Glutamatergic neuron (in vitro differentiated cells): ENCODE measurements around the gene ANKH. TPM values are rescaled to one million over a fixed set of nuclear protein-coding genes. Genes with fewer than 3 reads are reported as not detected.
A peak's percentile ranks its signal among the peaks of the same experiment; 100 is the strongest.

Experiments
- DNase-seq: peaks from one replicate; pipeline ENCODE4 v3.0.0; 2022
- H3K27ac Mint-ChIP-seq: one replicate; pipeline ENCODE4 v1.8.0; 2020; ENCODE audit warnings: mild to moderate bottlenecking, mixed read lengths, inconsistent platforms; ENCODE audit not compliant: unreplicated experiment
- H3K27me3 Mint-ChIP-seq: one replicate; pipeline ENCODE4 v1.8.0; 2020; ENCODE audit warnings: mild to moderate bottlenecking, moderate library complexity, mixed read lengths, inconsistent platforms; ENCODE audit not compliant: unreplicated experiment
- H3K36me3 Mint-ChIP-seq: one replicate; pipeline ENCODE4 v1.8.0; 2020; ENCODE audit warnings: mild to moderate bottlenecking, mixed read lengths, inconsistent platforms; ENCODE audit not compliant: unreplicated experiment
- H3K4me1 Mint-ChIP-seq: one replicate; pipeline ENCODE4 v1.8.0; 2020; ENCODE audit warnings: mild to moderate bottlenecking, low read depth, mixed read lengths, inconsistent platforms; ENCODE audit not compliant: unreplicated experiment
- H3K4me3 Mint-ChIP-seq: one replicate; pipeline ENCODE4 v1.8.0; 2020; ENCODE audit warnings: mild to moderate bottlenecking, mixed read lengths, inconsistent platforms; ENCODE audit not compliant: unreplicated experiment
- H3K9me3 Mint-ChIP-seq: one replicate; pipeline ENCODE4 v1.8.0; 2020; ENCODE audit warnings: mild to moderate bottlenecking, moderate library complexity, mixed read lengths, inconsistent platforms; ENCODE audit not compliant: unreplicated experiment
- CTCF ChIP-seq: fragments of 200-600 bp; sonication (generic); IDR thresholded peaks from one replicate; pipeline ENCODE4 v1.5.0; 2021; ENCODE audit not compliant: partially characterized antibody, unreplicated experiment
- total RNA-seq: library from RNA; stranded (reverse); fragmentation: NEBNext Ultra II Directional; extraction: Animal tissue kit (Norgen Biotek cat#: 25700); gene quantifications from one replicate; pipeline ENCODE4 v1.2.1, GENCODE V29; 2021; ENCODE audit not compliant: unreplicated experiment

The ANKH gene
- total RNA-seq, 1 donor from 2014 or later, result 83.3 TPM

- no peak overlapping the region for H3K27ac Mint-ChIP-seq
- peaks cover 20% of the 10 kb centered on the region for H3K9me3 Mint-ChIP-seq
- H3K36me3 Mint-ChIP-seq, result no peaks in the 10 kb centered on the region
- no peak for DNase-seq
- TF ChIP-seq CTCF, result no peak
- H3K4me1 Mint-ChIP-seq, result peaks cover 43% of the 10 kb centered on the region
- no peak overlapping the region for H3K4me3 Mint-ChIP-seq
- H3K27me3 Mint-ChIP-seq, result peaks cover 7% of the 10 kb centered on the region
These were observed 127.0 kb downstream of the ANKH start for GRCh38 chr5:14744296-14745187.

GRCh38 chr5:14743601-14744295, 127.8 kb downstream of the ANKH start:
- Mint-ChIP-seq H3K4me1 (peaks cover 47% of the 10 kb centered on the region), H3K27me3 (peaks cover 7% of the 10 kb centered on the region), H3K27ac (no peak overlapping the region), H3K4me3 (no peak overlapping the region), H3K36me3 (no peaks in the 10 kb centered on the region), H3K9me3 (peaks cover 20% of the 10 kb centered on the region)
- TF ChIP-seq CTCF, result no peak
- no peak for DNase-seq

GRCh38 chr5:14742498-14742897, 129.1 kb downstream of the ANKH start:
- Mint-ChIP-seq H3K4me3 (peak overlapping the region; percentile 50), H3K27me3 (peaks cover 7% of the 10 kb centered on the region), H3K9me3 (peaks cover 22% of the 10 kb centered on the region), H3K4me1 (peaks cover 59% of the 10 kb centered on the region), H3K27ac (peak overlapping the region; percentile 92), H3K36me3 (no peaks in the 10 kb centered on the region)
- no peak for TF ChIP-seq CTCF
- no peak for DNase-seq

GRCh38 chr5:14741801-14742440, 129.7 kb downstream of the ANKH start:
- Mint-ChIP-seq H3K36me3 (no peaks in the 10 kb centered on the region), H3K27ac (peak overlapping the region; percentile 92), H3K9me3 (peaks cover 22% of the 10 kb centered on the region), H3K4me3 (peak overlapping the region; percentile 50), H3K27me3 (peaks cover 7% of the 10 kb centered on the region), H3K4me1 (peaks cover 59% of the 10 kb centered on the region)
- DNase-seq, result no peak
- TF ChIP-seq CTCF, result no peak
